CD4-positive, alpha-beta T cell treated with Interleukin-12 subunit alpha and Interleukin-12 subunit beta, for 1 hour (primary cell): ENCODE measurements around the gene FCHSD1.
A peak's percentile ranks its signal among the peaks of the same experiment; 100 is the strongest.
"Not testable (repeated sequence)": the region's sequence is repeated elsewhere in the genome, so short reads cannot be mapped to it uniquely, and the experiment has no call there.

ENCODE experiments used
- DNase-seq: peaks from one replicate; pipeline ENCODE4 v3.0.0-alpha.2; 2020

The FCHSD1 gene

DNA sequence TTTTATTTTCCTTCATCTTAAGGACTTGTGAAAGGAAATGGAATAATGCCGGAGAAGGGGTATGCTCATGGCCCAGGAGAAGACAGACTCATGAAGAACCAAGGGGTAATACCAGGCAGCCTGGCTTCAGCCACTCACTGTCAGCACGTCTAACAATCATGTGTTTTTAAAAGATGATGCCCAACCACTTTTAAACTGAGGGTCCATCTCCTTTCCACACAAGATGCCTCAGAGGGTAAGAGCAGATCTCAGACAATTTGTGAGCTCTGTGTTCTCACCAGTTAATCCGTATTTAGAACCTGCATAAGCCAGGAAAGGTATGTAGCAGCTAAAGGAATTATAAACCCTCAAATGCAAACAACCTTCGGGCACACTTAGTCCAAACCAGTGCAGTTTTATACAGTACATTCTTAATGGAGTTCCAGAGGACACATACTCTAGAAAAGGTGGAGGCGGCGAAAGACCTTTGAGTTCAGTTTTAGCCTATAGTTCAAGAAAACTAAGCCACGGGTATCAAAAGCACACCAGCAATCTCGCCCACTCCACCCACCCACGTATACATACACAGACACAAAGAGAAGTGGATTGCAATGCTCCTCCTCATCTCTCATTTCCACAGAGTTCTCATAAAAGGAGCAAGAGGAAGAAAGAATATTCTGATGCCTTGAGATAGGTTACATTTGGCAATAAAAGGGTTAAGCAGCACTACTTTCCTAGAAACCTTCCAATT lies 35.1 kb downstream of the FCHSD1 start:
- no peak for DNase-seq

DNA sequence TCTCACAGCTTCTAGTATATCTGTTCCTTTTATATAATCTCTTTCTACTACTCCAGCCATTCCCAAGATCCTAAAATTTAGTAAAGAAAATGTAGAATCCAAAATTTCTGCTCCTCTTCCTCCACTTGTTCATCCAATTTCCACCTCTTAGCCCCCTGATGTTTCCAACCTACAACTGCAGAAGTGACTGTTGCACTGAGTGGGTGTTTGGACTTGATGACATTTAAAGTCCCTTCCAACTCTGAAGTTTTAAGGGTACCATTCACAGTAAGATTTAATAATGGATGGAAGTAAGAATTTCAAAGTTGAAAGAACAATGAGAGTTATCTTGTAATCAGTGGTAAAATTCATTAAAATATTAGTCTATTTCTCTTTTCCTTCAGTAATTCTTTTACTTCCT lies 37.9 kb downstream of the FCHSD1 start:
- no peak for DNase-seq

DNA sequence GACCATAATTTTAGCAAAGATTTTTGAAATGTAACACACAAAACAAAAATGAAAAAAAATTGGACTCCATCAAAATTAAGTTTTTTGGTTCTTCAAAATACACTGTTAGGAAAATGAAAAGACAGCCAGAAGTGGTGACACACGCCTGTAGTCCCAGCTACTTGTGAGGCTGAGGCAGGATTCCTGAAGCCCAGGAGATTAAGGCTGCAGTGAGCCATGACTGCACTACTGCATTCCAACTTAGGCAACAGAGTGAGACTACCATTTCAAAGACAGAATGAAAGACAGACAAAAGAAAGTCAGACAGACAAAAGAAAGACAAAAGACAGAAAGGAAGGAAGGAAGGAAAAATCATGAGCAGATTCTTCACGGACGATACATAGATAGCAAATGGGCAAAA lies 39.9 kb downstream of the FCHSD1 start:
- DNase-seq: no peak

DNA sequence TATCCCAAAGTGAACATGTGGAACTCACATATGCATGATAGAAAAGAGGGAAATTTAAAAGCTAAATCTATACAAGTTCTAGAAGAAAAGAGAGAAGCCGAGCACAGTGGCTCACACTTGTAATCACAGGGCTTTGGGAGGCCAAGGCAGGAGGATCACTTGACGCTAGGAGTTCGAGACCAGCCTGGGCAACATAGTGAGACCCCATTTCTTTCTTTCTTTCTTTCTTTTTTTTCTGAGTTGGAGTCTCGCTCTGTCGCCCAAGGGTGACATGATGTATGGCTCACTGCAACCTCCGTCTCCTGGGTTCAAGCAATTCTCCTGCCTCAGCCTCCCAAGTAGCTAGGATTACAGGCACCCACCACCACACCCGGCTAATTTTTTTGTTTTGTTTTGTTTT lies 41.3 kb downstream of the FCHSD1 start:
- DNase-seq: not testable (repeated sequence)

DNA sequence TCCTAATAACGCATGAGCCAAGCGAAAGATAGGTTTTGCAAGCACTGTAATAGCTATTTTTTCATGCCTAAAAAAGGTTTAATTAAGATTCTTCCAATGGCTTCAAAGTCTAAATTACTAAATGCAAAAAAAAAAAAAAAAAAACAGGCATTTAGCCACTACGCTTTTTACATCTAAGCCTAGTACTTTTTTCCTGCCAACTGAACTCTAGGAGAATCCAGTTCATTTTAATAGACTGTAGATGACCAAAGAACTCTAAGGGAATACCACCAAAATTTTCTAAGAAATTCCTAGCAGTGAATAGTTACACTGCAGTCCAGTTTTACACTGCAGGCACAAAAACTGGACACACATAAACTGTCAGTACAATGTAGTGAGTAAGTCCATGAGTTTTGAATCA lies 42.2 kb downstream of the FCHSD1 start:
- DNase-seq: no peak

DNA sequence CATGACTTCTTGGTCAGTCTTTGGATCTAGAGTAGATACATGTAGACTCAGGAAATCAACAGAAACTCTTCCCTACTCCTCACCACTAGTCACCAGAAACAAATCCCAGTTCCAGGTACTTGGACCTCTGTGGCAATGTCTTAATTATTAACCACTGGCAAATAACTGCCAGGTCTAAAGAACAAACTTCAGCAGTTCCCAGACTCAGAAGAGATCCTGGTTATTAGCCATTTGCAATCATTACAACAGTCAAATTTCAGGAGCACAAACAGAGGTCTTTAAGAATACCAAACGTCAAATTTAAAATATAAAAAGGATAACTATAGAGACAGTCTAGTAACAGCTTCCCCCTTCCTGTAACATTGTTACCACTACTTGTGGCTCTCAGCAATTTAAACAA lies 42.7 kb downstream of the FCHSD1 start:
- DNase-seq: no peak

DNA sequence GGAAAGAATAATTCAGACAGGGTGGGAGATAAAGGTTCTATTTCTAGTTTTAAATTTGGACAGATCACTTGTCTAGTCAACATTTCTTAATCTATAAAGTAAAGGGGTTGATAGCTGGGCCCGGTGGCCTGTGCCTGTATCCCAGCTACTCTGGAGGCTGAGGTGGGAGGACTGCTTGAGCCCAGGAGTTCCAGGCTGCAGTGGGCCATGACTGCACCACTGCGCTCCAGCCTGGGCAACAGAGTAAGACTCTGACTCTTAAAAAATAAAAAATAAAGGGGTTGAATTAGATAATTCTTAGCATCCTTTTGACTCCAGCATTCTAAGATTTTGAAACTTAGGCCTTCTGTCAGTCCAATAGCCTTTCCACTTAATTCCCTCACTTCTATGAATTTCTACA lies 43.2 kb downstream of the FCHSD1 start:
- no peak for DNase-seq

DNA sequence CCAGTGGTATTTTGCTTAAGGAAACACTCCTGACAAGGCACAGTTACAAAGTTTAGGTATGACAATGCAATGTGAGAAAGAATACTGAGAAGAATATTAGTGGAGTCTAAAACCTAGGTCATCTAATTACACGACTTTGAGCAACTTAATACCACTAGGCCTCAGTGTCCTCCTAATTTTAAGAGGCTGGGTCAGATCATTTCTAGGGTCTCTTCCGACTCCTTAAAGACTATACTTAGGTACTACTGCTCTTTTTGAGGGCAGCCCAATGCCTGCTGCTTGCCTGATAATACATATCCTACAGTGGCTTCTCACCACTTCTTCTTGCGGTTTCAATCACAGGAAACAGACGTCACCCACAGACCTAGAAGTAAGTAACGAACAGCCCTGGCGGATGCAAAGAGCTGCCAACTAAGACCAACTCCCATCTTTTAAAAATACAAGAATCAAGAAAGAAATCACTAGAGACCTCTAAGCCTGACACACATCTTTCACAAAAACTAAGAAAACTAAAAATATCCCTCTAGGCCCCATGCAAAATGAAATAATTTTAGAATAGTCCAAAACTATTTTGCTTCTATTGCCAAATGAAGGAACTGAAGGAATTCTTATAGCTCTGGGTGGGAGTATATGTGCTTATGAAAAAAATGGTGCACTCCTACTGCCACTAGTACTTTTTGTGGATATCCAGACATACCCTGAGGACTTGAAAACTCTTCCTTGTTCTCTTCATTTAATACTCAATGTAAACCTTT lies 45.5 kb downstream of the FCHSD1 start:
- peak; percentile 87 for DNase-seq

DNA sequence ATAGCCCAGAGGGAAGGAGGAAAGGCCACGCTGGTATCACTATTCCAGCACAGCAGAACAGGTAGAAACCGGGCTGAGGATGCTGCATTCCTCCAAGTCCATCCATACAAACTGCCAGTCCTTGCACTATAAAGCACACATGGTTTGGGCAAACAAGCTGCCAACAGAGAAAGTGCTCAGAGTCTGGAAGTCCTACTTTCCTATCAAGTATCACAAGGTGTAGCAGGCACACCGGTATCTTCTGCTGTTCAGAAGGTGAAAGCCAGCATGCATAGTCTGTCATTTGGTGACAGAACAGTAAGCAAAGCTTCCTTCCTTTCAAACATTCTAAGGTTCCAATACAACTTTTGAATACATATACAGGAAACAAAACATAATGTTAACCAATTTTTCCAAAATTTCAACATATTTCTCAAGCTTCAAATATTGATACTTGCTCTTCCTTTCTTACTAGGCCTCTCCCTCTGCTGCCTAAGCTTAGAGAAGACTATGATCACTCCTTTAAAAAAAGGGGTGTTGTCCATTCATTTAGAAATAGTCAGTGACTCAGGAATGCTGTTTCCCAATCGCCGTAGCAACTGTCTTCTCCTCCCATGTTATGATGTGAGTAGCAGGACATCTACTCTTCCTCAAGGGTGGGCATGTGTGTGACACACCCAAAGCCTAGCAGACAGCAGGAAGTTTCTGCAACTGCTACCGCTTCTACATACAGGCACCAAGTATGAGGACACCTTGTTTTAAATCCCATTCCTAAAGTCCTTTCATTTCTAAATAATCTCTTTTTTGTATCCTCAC lies 47.1 kb downstream of the FCHSD1 start:
- DNase-seq: peak; percentile 49

DNA sequence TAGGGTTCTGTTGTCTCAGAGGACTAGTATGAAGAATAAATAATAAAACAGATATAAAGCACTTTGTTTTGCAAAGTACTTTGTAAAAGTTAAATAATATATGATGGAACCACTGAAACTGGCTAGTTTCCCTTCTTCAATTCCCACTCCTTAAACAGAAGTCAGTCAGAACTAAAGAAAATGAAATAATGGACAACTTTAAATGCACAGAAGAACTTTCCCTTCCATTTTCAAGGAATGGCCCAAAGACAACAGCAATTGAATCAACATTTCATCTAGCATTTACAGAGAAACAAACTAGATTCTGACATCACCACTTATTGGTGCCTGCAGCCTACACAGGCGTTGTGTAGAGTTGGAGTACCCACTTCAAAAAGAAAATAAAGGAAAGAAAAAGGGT lies 48.6 kb downstream of the FCHSD1 start:
- DNase-seq: no peak

DNA sequence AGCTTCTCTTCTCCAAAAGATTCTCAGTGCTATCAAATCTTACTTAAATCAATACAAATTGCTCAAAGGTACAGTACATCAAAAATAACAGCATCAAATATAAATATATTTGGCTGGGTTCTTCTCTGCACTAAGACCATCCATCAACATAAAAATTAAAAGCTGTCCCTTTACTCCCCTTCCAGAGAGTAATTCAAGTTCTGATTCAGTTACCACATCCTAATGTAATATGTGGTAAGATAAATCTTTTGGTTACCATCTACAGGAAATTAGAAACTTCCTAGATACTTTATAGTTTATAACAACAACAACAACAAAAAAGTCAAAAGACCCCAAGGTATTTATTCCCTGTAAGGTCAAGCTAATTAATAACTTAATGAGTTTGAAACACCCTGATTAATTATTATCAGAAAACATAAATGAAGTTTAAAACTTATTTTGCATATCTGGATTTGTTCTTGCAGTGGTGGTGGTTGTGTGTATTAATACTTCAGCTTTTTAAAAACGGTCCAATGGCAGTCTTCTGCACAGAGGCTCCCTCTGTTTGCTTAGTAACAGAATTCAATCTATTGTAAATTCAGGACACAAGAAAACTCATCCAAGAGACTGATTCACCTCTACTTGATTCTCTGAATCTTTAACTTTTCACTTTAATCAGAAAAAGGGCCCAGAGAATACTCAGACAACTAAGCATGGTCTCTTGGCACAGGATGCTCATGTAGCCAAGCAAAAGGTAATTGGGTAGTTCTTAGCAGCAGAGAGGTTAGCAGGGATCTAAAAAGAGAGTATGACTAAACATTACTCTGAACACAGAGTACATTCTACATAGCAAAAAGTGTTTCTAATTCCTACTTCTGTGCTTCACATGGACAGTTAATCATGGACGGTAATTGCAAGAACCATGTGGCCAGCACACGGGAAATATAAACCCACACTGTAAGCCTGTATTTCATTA lies 52.5 kb downstream of the FCHSD1 start:
- DNase-seq: no peak

DNA sequence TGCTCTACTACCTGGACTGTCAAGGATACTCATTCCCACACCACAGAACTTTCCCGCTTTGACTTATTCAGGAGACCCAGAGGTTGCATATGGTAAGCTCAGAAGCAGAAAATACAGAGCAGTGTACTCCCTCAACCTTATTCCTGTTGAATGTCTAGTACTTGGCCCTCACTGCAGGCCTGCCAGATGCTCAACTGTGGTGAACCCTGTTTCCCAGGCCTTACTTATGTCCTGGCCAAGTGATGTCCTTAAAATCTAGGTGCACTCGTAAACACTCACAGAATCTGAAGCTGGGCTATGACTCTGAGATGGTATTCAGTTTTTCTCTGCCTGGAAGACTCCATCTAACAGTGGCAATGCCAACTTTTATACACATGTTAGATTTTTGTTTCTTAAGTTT lies 53.4 kb downstream of the FCHSD1 start:
- no peak for DNase-seq

DNA sequence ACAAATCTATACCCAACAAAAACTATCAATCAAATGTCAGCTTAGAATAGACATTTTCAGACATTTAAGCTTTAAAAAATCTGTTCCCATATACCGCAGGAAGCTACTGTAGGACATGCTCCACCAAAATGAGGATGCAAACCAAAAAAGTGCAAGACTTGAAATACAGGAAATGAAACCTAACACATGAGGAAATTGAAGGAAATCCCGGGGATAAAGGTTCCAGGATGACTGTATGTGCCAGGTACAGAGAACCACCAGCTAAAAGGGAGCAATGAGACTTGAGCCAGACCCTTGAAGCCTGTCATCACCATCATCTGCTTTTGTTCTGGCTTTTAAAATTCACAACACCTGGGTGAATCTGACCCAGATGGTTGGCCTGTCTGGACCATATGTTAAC lies 53.8 kb downstream of the FCHSD1 start:
- no peak for DNase-seq

DNA sequence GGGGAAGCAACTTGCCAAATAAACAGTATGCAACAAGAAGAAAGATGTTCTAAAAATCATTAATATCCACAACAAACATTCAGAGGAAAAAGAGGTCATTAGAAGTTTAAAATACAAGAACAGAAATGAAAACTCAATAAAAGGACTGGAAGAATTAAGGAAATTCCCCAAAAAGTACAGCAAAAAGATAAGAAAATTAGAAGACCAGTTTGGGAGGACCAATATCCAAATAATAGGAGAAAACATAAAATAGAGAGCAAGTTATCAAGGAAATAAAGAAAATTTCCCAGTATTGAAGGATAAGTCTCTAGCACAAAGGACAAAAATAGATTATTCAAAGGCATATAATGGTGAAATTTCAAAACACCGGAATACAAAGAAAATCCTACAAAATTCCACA lies 54.4 kb downstream of the FCHSD1 start:
- DNase-seq: no peak

DNA sequence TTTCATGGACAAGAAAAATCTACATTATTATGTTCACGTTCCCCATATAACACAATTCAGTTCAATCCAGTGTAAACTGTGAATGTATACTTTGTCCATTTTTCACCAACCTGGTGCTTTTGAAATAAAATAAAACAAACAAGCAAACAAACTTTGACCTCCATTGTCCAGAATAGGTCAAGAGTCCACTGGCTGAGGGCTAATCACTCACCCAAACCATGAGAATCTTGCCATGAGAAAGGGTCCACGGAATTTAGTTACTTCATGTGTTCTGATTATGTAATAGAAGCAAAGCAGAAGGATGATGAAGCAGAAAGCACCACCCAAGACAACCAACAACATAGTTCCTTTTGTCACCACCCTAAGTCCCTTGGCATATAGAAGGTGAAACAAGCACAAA lies 61.1 kb downstream of the FCHSD1 start:
- no peak for DNase-seq
